OCI-LY3 (cell line): ENCODE measurements around the gene APBB3.

Experiments used
- H2AFZ ChIP-seq: fragments of 200-600, 300-600 bp; shearing (Covaris generic); 2 replicates; pipeline ENCODE4 v1.6.0; 2014; ENCODE audit warnings: antibody characterized with exemption, low read depth, low read length
- H3K27ac ChIP-seq: fragments of 200-600, 300-600 bp; sonication (generic); 2 replicates; pipeline ENCODE4 v1.5.1; 2014; ENCODE audit warnings: mild to moderate bottlenecking, low read length, moderate library complexity, mixed read lengths
- H3K27me3 ChIP-seq: fragments of 200-600, 300-600 bp; sonication (generic); 2 replicates; pipeline ENCODE4 v1.6.1; 2014; ENCODE audit warnings: low read depth, low read length, mixed read lengths
- H3K36me3 ChIP-seq: fragments of 200-600, 300-600 bp; sonication (generic); replicated peaks from 2 replicates; pipeline ENCODE3; 2014; ENCODE audit warnings: low read depth, low read length, mixed read lengths
- H3K4me1 ChIP-seq: fragments of 300-600, 200-600 bp; sonication (generic); 2 replicates; pipeline ENCODE4 v1.6.1; 2014; ENCODE audit warnings: low read length, mixed read lengths
- H3K4me2 ChIP-seq: fragments of 200-600, 300-600 bp; sonication (generic); 2 replicates; pipeline ENCODE4 v1.6.1; 2014; ENCODE audit warnings: low read length, mixed read lengths
- H3K4me3 ChIP-seq: fragments of 300-600, 200-600 bp; sonication (generic); 2 replicates; pipeline ENCODE4 v1.5.1; 2014; ENCODE audit warnings: antibody characterized with exemption, mild to moderate bottlenecking, low read length, moderate library complexity
- H3K79me2 ChIP-seq: fragments of 300-600, 200-600 bp; shearing (Covaris generic); 2 replicates; pipeline ENCODE4 v1.6.1; 2014; ENCODE audit warnings: mild to moderate bottlenecking, low read length, mixed read lengths
- H3K9ac ChIP-seq: fragments of 300-600, 200-600 bp; shearing (Covaris generic); 2 replicates; pipeline ENCODE4 v1.6.0; 2014; ENCODE audit warnings: mild to moderate bottlenecking, low read length, moderate library complexity
- H3K9me3 ChIP-seq: fragments of 200-600, 300-600 bp; shearing (Covaris generic); 2 replicates; pipeline ENCODE4 v1.6.1; 2014; ENCODE audit warnings: low read length, mixed read lengths; ENCODE audit not compliant: insufficient read depth
- H4K20me1 ChIP-seq: fragments of 200-600, 300-600 bp; sonication (generic); 2 replicates; pipeline ENCODE4 v1.6.1; 2016; ENCODE audit warnings: low read length, mixed read lengths; ENCODE audit not compliant: insufficient read depth
- EZH2phosphoT487 ChIP-seq: fragments of 200-600 bp; shearing (Covaris generic); IDR thresholded peaks from 2 replicates; pipeline ENCODE4 v1.6.1; 2018; ENCODE audit warnings: antibody characterized with exemption, mixed run types, low read depth
- TF ChIP-seq, protein P1 (sequence below): fragments of 200-600, 300-600 bp; sonication (generic); IDR thresholded peaks from 2 replicates; pipeline ENCODE4 v1.5.1; 2014; ENCODE audit warnings: antibody characterized with exemption, low read length, low read depth

The APBB3 gene

DNA sequence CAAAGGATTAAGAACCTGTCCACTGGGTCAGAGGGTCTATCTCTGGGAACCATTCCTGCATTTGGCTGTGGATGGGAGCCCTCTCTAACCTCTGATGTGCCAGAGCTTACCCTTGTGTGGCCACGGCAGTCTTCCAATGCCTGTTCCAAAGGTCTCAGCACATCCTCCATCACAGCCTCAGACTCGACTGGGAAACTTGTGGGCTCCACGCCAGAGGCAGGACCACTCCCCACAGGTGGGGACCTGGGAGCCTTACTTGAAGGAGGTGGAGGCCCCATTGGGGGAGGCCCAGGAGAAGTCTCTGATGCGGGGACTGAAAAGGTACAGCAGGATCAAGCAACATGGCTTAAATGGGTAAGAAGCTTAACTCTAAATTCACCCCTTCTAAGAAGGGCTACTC lies 12.5 kb downstream of the APBB3 start:
- Histone ChIP-seq H3K9me3 (no peaks in the 10 kb centered on the region), H3K4me2 (no peak overlapping the region), H3K27ac (no peak overlapping the region), H3K27me3 (no peaks in the 10 kb centered on the region), H3K36me3 (peaks cover 39% of the 10 kb centered on the region), H3K79me2 (peaks cover 51% of the 10 kb centered on the region), H4K20me1 (peaks cover 7% of the 10 kb centered on the region), H3K4me3 (no peak overlapping the region), H3K4me1 (peaks cover 38% of the 10 kb centered on the region), H3K9ac (no peak overlapping the region), H2AFZ (no peak overlapping the region)
- TF ChIP-seq, protein P1, sequence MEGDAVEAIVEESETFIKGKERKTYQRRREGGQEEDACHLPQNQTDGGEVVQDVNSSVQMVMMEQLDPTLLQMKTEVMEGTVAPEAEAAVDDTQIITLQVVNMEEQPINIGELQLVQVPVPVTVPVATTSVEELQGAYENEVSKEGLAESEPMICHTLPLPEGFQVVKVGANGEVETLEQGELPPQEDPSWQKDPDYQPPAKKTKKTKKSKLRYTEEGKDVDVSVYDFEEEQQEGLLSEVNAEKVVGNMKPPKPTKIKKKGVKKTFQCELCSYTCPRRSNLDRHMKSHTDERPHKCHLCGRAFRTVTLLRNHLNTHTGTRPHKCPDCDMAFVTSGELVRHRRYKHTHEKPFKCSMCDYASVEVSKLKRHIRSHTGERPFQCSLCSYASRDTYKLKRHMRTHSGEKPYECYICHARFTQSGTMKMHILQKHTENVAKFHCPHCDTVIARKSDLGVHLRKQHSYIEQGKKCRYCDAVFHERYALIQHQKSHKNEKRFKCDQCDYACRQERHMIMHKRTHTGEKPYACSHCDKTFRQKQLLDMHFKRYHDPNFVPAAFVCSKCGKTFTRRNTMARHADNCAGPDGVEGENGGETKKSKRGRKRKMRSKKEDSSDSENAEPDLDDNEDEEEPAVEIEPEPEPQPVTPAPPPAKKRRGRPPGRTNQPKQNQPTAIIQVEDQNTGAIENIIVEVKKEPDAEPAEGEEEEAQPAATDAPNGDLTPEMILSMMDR = no peak
- TF ChIP-seq EZH2phosphoT487 = no peak

DNA sequence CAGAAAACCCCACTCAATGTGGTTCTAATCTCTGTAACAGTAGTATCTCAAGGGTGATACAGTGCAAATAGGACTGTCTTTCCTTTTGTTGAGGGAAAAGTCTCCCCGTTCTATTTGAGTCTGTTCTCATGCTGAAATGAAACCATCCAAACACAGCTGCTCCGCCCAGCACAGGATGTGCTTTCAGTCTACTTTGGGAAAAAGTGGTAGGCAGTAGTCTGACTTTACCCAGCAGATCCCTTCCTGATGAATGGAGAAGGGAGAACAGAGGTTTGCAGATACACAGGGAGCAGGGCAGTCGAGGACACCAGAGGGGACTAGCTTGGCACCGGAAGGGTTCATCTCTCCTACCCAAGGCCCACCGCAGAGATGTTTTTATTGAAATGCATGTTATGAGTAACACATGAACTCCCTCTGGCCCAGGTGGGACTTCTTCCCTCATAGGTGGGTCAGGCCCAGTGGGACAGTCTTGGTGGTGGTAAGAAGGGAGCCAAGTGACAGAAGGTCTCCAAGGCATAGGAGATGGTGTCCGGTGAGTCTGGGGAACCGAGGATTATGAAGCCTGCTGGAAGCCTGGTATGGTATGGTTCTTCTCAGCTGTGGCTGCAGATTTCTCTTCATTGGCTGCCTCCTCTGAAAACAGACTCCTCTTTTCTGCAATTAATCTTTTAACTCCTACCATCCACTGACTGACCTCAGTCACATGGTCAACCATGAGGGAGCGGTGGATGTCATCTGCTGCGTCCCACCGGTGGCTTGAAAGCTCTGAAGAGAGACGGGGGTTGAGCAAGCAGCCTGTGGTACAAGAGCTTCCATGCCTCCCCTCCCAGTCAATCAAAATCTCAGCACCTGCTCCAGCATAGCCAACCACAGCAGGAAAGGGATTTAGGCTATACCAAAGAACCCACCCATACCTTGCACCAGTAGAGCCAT lies 14.0 kb downstream of the APBB3 start:
- H3K9ac ChIP-seq = no peak overlapping the region
- H3K4me1 ChIP-seq = peaks cover 28% of the 10 kb centered on the region
- H4K20me1 ChIP-seq = peaks cover 7% of the 10 kb centered on the region
- H2AFZ ChIP-seq = no peak overlapping the region
- no peak overlapping the region for H3K4me2 ChIP-seq
- H3K4me3 ChIP-seq = no peak overlapping the region
- TF ChIP-seq EZH2phosphoT487 = no peak
- TF ChIP-seq, protein P1 = no peak
- H3K36me3 ChIP-seq = peaks cover 33% of the 10 kb centered on the region
- H3K9me3 ChIP-seq = no peaks in the 10 kb centered on the region
- H3K27ac ChIP-seq = no peak overlapping the region
- no peaks in the 10 kb centered on the region for H3K27me3 ChIP-seq
- H3K79me2 ChIP-seq = peaks cover 37% of the 10 kb centered on the region

DNA sequence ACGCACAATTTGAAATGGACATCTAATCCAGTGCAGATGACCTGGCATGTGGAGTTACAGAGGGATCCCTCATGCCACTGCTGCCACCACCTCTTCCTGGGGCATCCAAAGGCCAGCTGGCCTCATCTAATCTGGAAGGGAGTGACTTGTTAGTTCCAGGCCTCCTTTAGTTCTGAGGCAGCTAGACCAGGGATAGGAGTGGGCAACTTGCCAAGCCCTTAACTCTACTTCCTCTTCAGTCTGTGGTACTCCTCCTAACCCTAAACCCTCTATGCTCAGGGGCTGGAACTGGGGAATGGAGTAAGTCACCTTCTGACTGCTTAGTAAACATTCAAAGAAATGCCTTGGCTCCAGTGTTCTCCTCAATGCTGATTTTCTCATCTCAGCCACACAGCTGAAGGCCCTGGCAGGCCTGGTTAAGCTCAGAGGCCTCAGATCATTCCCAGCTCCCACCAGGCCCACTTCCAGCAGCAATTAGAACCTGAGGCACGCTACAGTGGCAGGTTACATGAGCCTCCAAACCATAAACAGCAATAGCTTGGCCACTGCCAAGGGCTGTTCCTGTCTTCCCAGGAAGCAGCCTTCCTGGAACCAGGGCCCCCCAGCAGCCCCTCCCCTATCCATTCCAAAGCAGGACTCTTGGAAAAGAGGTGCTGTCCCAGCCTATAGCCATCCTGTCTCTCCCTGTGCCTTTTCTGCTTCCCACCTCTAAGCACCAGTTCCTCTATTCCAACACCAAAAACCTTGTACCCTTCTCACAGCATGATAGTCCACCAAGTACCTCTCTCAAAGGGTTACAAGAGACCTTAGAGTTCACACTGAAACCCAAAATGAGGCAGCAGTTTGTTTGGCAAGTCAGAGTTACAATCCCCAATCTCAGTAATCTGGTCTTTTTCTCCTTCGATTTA lies 14.9 kb downstream of the APBB3 start:
- Histone ChIP-seq H4K20me1 (peaks cover 6% of the 10 kb centered on the region), H3K27me3 (no peaks in the 10 kb centered on the region), H3K36me3 (peaks cover 33% of the 10 kb centered on the region), H3K27ac (no peak overlapping the region), H3K4me1 (peaks cover 19% of the 10 kb centered on the region), H3K9ac (no peak overlapping the region), H3K4me3 (no peak overlapping the region), H3K4me2 (no peak overlapping the region), H2AFZ (no peak overlapping the region), H3K79me2 (peaks cover 27% of the 10 kb centered on the region), H3K9me3 (no peaks in the 10 kb centered on the region)
- TF ChIP-seq, protein P1 = no peak
- TF ChIP-seq EZH2phosphoT487 = no peak

DNA sequence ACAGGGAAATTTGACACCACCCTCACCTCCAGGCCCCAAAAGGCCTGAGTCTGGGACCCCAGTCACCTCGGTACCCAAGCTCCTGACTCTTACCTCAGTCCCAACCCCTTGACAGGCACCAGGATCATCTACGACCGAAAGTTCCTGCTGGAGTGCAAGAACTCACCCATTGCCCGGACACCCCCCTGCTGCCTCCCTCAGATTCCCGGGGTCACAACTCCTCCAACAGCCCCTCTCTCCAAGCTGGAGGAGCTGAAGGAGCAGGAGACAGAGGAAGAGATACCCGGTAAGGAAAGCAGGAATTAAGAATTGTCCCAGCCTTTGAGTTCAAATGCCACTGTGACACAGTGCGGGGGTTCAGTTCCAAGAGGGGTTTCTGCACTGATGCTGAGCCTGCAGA lies 15.6 kb downstream of the APBB3 start:
- Histone ChIP-seq H3K4me2 (no peak overlapping the region), H2AFZ (no peak overlapping the region), H3K4me3 (no peak overlapping the region), H3K27me3 (no peaks in the 10 kb centered on the region), H3K79me2 (peaks cover 20% of the 10 kb centered on the region), H3K27ac (no peak overlapping the region), H4K20me1 (no peaks in the 10 kb centered on the region; the same call in 1 of the 2 replicates), H3K9me3 (no peaks in the 10 kb centered on the region), H3K4me1 (peaks cover 12% of the 10 kb centered on the region), H3K9ac (no peak overlapping the region), H3K36me3 (peaks cover 31% of the 10 kb centered on the region)
- no peak for TF ChIP-seq EZH2phosphoT487
- TF ChIP-seq, protein P1 = no peak
